Adrenal gland (tissue), 5 donors: ENCODE measurements around the gene ATP9B.

Experiments
- POLR2A ChIP-seq, 2 donors: fragments of 450-650 bp; IDR thresholded peaks; one replicate each; pipeline ENCODE4 v1.6.1; 2017; ENCODE audit warnings: antibody characterized with exemption in 2 of 2, mild to moderate bottlenecking in 2 of 2, moderate library complexity in 1 of 2
- TF ChIP-seq, protein P1 (sequence below), 6 experiments: fragments of 450-650 bp in 4 of 6; fragments of 200-600 bp in 2 of 6; sonication (generic) in 1 of 6; IDR thresholded peaks; 1 replicate in 5 of 6; 2 replicates in 1 of 6; pipeline versions ENCODE4 v1.5.1 to v1.8.0; 2016 to 2021; ENCODE audit warnings: antibody characterized with exemption in 6 of 6, mild to moderate bottlenecking in 2 of 6, moderate library complexity in 1 of 6
- donor health status: DM: no; HTN: no; CAD: no.

- TF ChIP-seq, protein P1, sequence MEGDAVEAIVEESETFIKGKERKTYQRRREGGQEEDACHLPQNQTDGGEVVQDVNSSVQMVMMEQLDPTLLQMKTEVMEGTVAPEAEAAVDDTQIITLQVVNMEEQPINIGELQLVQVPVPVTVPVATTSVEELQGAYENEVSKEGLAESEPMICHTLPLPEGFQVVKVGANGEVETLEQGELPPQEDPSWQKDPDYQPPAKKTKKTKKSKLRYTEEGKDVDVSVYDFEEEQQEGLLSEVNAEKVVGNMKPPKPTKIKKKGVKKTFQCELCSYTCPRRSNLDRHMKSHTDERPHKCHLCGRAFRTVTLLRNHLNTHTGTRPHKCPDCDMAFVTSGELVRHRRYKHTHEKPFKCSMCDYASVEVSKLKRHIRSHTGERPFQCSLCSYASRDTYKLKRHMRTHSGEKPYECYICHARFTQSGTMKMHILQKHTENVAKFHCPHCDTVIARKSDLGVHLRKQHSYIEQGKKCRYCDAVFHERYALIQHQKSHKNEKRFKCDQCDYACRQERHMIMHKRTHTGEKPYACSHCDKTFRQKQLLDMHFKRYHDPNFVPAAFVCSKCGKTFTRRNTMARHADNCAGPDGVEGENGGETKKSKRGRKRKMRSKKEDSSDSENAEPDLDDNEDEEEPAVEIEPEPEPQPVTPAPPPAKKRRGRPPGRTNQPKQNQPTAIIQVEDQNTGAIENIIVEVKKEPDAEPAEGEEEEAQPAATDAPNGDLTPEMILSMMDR (IDR thresholded peaks at IDR 0.05): no peak
- TF ChIP-seq POLR2A (IDR thresholded peaks at IDR 0.05): no peak
These were observed 298.8 kb downstream of the ATP9B start for GRCh38 chr18:79367989-79368388.
